ENCODE measurements around the gene PRR13.
"Not testable (repeated sequence)": the region's sequence is repeated elsewhere in the genome, so short reads cannot be mapped to it uniquely, and the experiment has no call there.

Gene PRR13

GRCh38 chr12:53439582-53439981 is 2.0 kb upstream of the PRR13 start:
- DNase-seq: not testable (repeated sequence)

- no peak for DNase-seq
These were observed 2.4 kb downstream of the PRR13 start for GRCh38 chr12:53443955-53444354.

GRCh38 chr12:53444593-53445325 is 3.2 kb downstream of the PRR13 start:
- not testable (repeated sequence) for DNase-seq

- DNase-seq: no peak
These were observed 9.4 kb downstream of the PRR13 start for GRCh38 chr12:53450936-53451335.

- DNase-seq: peak; percentile 99
These were observed 10.2 kb downstream of the PRR13 start, which contains the start of gene PCBP2 for GRCh38 chr12:53451661-53452158. Gene PCBP2 (plus strand): TSS chr12:53452102. CDS start chr12:53454801, 2,699 bp downstream.

- peak; percentile 76 for DNase-seq
These were observed 10.9 kb downstream of the PRR13 start for GRCh38 chr12:53452159-53453077.

GRCh38 chr12:53453953-53454640 is 12.6 kb downstream of the PRR13 start:
- no peak for DNase-seq

GRCh38 chr12:53454707-53455106 is 13.2 kb downstream of the PRR13 start:
- DNase-seq: no peak

GRCh38 chr12:53456654-53457366 is 15.3 kb downstream of the PRR13 start:
- DNase-seq: no peak

- DNase-seq: no peak
These were observed 17.6 kb downstream of the PRR13 start for GRCh38 chr12:53459097-53459496.

- no peak for DNase-seq
These were observed 19.5 kb downstream of the PRR13 start for GRCh38 chr12:53461059-53461458.

- DNase-seq: no peak
These were observed 20.1 kb downstream of the PRR13 start for GRCh38 chr12:53461591-53461990.

- DNase-seq: no peak
These were observed 21.4 kb downstream of the PRR13 start for GRCh38 chr12:53462935-53463334.

- DNase-seq: no peak
These were observed 22.4 kb downstream of the PRR13 start for GRCh38 chr12:53463802-53464560.

GRCh38 chr12:53464685-53465418 is 23.3 kb downstream of the PRR13 start:
- DNase-seq: no peak

- no peak for DNase-seq
These were observed 24.1 kb downstream of the PRR13 start for GRCh38 chr12:53465679-53466078.

GRCh38 chr12:53466640-53467039 is 25.1 kb downstream of the PRR13 start:
- no peak for DNase-seq

GRCh38 chr12:53467082-53467481 is 25.5 kb downstream of the PRR13 start:
- no peak for DNase-seq

GRCh38 chr12:53467880-53468279 is 26.3 kb downstream of the PRR13 start:
- no peak for DNase-seq

- no peak for DNase-seq
These were observed 26.7 kb downstream of the PRR13 start for GRCh38 chr12:53468282-53468681.

GRCh38 chr12:53472056-53472582 is 30.6 kb downstream of the PRR13 start:
- DNase-seq: no peak

Data from activated CD4-positive, alpha-beta T cell treated with anti-CD3 and anti-CD28 coated beads, Interleukin-10, Interleukin-2, amounts not matched to agents 100 ng/mL and 50 ng/mL, durations not matched to agents 16 hours and 8 hours (primary cell).